WERI-Rb-1 (cell line): ENCODE results near the gene KIAA0232.
A peak's percentile ranks its signal among the peaks of the same experiment; 100 is the strongest.

ENCODE experiments used
- DNase-seq: peaks from one replicate; pipeline ENCODE4 v3.0.0-alpha.2; 2020
- H3K27ac ChIP-seq: fragments of 250-450 bp; sonication (Bioruptor Pico); 2 replicates; pipeline ENCODE4 v1.5.1; 2020; ENCODE audit warnings: mild to moderate bottlenecking, moderate library complexity
- H3K27me3 ChIP-seq: fragments of 250-450 bp; sonication (Bioruptor Pico); 2 replicates; pipeline ENCODE4 v1.5.1; 2021; ENCODE audit warnings: mild to moderate bottlenecking, low read depth, moderate library complexity; ENCODE audit not compliant: insufficient read depth, severe bottlenecking
- H3K36me3 ChIP-seq: fragments of 250-450 bp; sonication (Bioruptor Pico); 2 replicates; pipeline ENCODE4 v1.5.1; 2020; ENCODE audit warnings: mild to moderate bottlenecking, moderate library complexity
- H3K4me3 ChIP-seq: 2 replicates; pipeline ENCODE4 v1.5.1; 2011; ENCODE audit warnings: low read depth, mild to moderate bottlenecking, control low read depth, low read length
- H3K9me3 ChIP-seq: fragments of 250-450 bp; sonication (Bioruptor Pico); 2 replicates; pipeline ENCODE4 v1.5.1; 2021; ENCODE audit warnings: mild to moderate bottlenecking, moderate library complexity; ENCODE audit not compliant: severe bottlenecking
- TF ChIP-seq, protein P1 (sequence below): IDR thresholded peaks from 2 replicates; pipeline ENCODE4 v1.5.1; 2011; ENCODE audit warnings: low read depth, mild to moderate bottlenecking, control low read depth, inconsistent platforms, low read length

The KIAA0232 gene

GRCh38 chr4:6914448-6914847, 131.9 kb downstream of the KIAA0232 start:
- TF ChIP-seq, protein P1, sequence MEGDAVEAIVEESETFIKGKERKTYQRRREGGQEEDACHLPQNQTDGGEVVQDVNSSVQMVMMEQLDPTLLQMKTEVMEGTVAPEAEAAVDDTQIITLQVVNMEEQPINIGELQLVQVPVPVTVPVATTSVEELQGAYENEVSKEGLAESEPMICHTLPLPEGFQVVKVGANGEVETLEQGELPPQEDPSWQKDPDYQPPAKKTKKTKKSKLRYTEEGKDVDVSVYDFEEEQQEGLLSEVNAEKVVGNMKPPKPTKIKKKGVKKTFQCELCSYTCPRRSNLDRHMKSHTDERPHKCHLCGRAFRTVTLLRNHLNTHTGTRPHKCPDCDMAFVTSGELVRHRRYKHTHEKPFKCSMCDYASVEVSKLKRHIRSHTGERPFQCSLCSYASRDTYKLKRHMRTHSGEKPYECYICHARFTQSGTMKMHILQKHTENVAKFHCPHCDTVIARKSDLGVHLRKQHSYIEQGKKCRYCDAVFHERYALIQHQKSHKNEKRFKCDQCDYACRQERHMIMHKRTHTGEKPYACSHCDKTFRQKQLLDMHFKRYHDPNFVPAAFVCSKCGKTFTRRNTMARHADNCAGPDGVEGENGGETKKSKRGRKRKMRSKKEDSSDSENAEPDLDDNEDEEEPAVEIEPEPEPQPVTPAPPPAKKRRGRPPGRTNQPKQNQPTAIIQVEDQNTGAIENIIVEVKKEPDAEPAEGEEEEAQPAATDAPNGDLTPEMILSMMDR = no peak
- H3K27ac ChIP-seq = no peak overlapping the region
- H3K4me3 ChIP-seq = no peak overlapping the region
- no peak for DNase-seq
- H3K27me3 ChIP-seq = no peaks in the 10 kb centered on the region
- H3K36me3 ChIP-seq = no peaks in the 10 kb centered on the region; the same call in 1 of the 2 replicates
- H3K9me3 ChIP-seq = peaks cover 3% of the 10 kb centered on the region

DNA sequence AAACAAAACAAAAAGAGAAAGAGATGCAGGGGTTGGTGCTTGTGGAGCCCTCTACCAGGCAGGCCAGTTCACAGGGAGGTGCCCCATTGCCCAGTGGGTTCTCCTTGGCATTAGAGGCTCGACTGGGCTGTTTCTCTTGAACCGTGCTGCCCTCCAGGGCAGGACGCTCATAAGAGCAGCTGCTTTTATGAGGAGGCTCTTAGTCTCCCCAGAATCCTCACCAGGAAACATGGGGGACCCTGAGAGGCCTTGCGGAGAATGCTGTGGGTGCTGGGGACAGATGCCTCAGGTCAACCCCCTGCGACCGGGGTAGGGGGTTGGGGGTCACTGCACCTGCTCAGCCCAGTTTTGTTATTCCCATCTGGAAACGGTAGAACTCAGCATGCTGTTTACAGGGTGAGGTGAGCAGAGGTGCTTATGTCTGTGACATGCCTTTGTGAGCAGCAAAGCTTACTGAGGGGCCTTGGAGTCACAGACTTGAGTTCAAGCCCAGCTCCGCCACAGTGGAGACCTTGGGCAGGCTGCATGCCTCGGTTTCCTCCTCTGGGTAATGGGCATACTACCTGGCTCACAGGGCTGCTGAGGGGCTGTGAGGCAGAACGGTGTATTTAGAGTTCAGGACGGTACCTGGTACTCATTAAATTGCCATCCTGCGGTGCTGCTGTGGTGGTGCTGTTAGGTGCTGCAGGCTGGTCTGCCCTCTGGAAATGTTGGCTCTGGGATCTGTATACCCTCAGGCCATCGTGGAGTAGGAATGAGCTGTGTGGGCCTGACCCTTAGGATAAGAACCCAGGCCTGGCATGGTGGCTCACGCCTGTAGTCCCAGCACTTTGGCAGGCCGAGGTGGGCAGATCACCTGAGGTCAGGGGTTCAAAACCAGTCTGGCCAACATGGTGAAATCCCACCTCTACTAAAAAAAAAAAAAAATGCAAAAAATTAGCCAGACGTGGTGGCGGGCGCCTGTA, 132.8 kb downstream of the KIAA0232 start:
- DNase-seq = no peak
- Histone ChIP-seq H3K36me3 (no peaks in the 10 kb centered on the region; the same call in 1 of the 2 replicates), H3K27ac (no peak overlapping the region)

GRCh38 chr4:6916069-6916586, 133.6 kb downstream of the KIAA0232 start:
- peak overlapping the region; percentile 50 for H3K27ac ChIP-seq
- TF ChIP-seq, protein P1 = no peak
- H3K9me3 ChIP-seq = peaks cover 3% of the 10 kb centered on the region
- no peak for DNase-seq
- H3K36me3 ChIP-seq = no peaks in the 10 kb centered on the region; the same call in 1 of the 2 replicates
- H3K4me3 ChIP-seq = no peak overlapping the region
- no peaks in the 10 kb centered on the region for H3K27me3 ChIP-seq

More for the DNA sequence above, 132.8 kb downstream of the KIAA0232 start:
- Histone ChIP-seq H3K9me3 (peaks cover 3% of the 10 kb centered on the region), H3K27me3 (no peaks in the 10 kb centered on the region), H3K4me3 (no peak overlapping the region)
- TF ChIP-seq, protein P1 = no peak

DNA sequence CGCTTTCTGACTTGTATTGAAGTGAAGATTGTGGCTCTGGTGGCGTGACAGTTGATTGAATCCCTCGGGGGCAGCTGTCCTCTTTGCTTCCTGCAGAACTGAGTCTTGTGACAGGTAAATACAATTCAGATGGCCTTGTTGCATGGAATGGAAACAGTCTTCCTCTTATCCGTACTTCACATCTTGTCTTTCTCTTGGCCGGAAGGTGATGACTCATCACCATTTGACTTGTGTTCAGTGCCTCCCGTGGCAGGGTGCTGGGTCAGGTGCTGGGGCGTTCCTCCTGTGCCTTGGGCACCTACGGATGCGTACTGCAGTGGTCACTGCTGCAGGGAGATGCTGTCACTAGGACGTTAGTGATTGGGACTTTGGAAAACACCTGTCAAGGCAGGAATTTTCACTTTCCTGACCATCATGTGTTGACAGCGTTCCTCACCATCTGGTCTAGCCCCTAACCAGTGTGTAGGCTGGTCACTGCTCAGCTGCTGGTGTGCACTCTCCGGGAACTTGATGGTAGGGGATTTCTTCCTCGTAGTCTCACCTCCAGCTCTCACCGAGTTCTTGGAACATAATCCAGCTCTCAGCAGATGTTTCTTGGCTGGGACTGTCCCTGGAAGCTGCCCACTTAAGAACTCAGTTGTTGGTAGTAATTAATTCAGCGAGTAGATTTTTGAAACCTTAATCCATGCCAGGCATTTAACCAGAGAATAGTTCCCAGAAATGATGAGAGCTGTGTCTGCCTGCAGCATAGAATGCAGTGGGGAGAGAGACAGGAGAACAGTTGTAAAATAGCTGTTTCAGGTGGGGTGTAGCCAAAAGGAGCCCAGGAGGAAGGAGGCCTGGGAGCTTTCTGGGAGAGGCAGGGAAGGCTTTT, 134.3 kb downstream of the KIAA0232 start:
- H3K4me3 ChIP-seq = no peak overlapping the region
- no peaks in the 10 kb centered on the region for H3K36me3 ChIP-seq
- H3K27me3 ChIP-seq = no peaks in the 10 kb centered on the region
- H3K9me3 ChIP-seq = peaks cover 3% of the 10 kb centered on the region
- peak overlapping the region; percentile 50 for H3K27ac ChIP-seq
- DNase-seq = peak; percentile 49
- TF ChIP-seq, protein P1 = no peak

DNA sequence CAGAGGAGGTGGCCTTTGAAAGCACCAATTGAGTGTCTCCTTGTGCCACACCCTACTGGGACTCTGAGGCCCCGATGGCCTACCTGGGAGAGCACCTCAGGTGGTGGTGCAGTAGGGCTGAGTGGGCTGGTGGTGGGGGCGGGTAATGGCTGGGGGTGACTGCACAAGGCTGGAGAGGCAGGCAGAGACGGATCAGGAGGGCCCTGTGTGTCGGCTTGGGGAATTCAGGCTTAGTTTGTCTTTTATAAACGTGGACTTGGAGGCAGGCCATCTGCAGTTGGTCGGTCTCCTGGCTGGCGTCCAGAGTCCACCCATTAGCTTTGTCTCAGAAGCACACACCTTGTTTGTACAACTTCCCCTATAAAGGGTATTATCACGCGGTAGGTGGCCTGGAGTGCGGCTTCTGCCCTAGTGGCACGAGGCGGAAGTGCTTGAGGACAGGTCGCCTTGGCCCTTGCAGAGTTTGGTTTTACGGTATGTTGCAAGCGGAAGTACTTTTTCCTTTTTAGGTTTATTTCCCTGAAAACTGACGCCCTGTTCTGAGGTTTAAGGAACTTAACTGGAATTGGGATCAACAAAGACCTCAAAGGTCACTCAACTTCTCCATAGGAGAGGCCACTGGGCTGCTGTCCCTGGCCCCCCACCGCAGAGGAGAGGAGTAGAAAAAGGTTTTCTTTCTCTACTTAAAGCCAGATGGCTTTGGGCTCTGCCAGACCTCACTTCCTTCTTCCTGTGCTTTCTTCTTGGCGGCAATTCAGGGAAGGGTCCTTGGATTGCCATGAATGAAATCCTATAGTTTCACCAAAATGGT, 135.1 kb downstream of the KIAA0232 start:
- Histone ChIP-seq H3K27ac (peak overlapping the region; percentile 50), H3K36me3 (no peaks in the 10 kb centered on the region), H3K27me3 (no peaks in the 10 kb centered on the region), H3K9me3 (peaks cover 3% of the 10 kb centered on the region), H3K4me3 (no peak overlapping the region)
- TF ChIP-seq, protein P1 = peak; percentile 66
- DNase-seq = peak; percentile 47
